IMR-90 (cell line): ENCODE measurements around the gene PPP1R16B. TPM values are rescaled to one million over a fixed set of nuclear protein-coding genes. Genes with fewer than 3 reads are reported as not detected.

Source experiments
- ATAC-seq: fragments of 200-7000 bp; cut with Tn5 transposase; 2 replicates; pipeline ENCODE4 v1.9.1; 2020; ENCODE audit warnings: low read depth, mild to moderate bottlenecking, moderate library complexity
- BruUV-seq: library from RNA; stranded (reverse); fragments of 400-500 nt; replicated peaks from 2 replicates; lab custom pipeline; 2021; lab: Mats Ljungman, UMichigan
- CTCF ChIA-PET: fragments of 300-600 bp; formaldehyde crosslinking; extraction: SDS; loops from one replicate; lab custom pipeline; 2021; ENCODE audit warnings: antibody characterized with exemption; lab: Yijun Ruan, JAX
- POLR2A ChIA-PET: fragments of 300-600 bp; sonication (Branson Sonifier 250); formaldehyde crosslinking; loops from one replicate; lab custom pipeline; 2022; ENCODE audit warnings: antibody characterized with exemption; ENCODE audit not compliant: unreplicated experiment; lab: Charles Lee
- DNase-seq: peaks from one replicate; pipeline ENCODE4 v3.0.0; 2013
- H2AFZ ChIP-seq: replicated peaks from 2 replicates; pipeline ENCODE3; 2013; ENCODE audit warnings: low read length, mild to moderate bottlenecking; ENCODE audit not compliant: poor library complexity
- H2AK5ac ChIP-seq: 2 replicates; pipeline ENCODE4 v1.6.1; 2013; ENCODE audit warnings: low read depth, low read length, inconsistent platforms
- H2AK9ac ChIP-seq: replicated peaks from 2 replicates; pipeline ENCODE3; 2013; ENCODE audit warnings: mild to moderate bottlenecking, low read depth, low read length, moderate library complexity; ENCODE audit not compliant: poor library complexity
- H2BK120ac ChIP-seq: 2 replicates; pipeline ENCODE4 v1.6.1; 2013; ENCODE audit warnings: low read depth, low read length, inconsistent platforms
- H2BK15ac ChIP-seq: 3 replicates; pipeline ENCODE4 v1.6.1; 2013; ENCODE audit warnings: low read depth, low read length, inconsistent platforms
- H2BK20ac ChIP-seq: 2 replicates; pipeline ENCODE4 v1.6.1; 2013; ENCODE audit warnings: low read depth, mild to moderate bottlenecking, inconsistent platforms, low read length, moderate library complexity
- H2BK5ac ChIP-seq: 2 replicates; pipeline ENCODE4 v1.6.1; 2013; ENCODE audit warnings: mild to moderate bottlenecking, low read depth, low read length, inconsistent platforms; ENCODE audit not compliant: poor library complexity, severe bottlenecking
- H3K14ac ChIP-seq: replicated peaks from 2 replicates; pipeline ENCODE4 v1.6.1; 2013; ENCODE audit warnings: low read depth, low read length, inconsistent platforms
- H3K18ac ChIP-seq: 2 replicates; pipeline ENCODE4 v1.6.1; 2013; ENCODE audit warnings: low read depth, low read length, control low read depth
- H3K23ac ChIP-seq: 2 replicates; pipeline ENCODE4 v1.6.1; 2013; ENCODE audit warnings: low read depth, low read length, inconsistent platforms
- H3K27ac ChIP-seq: 2 replicates; pipeline ENCODE4 v1.5.1; 2013; ENCODE audit warnings: mild to moderate bottlenecking, control low read depth, low read length; ENCODE audit not compliant: insufficient read depth
- H3K27me3 ChIP-seq: 2 replicates; pipeline ENCODE4 v1.6.1; 2013; ENCODE audit warnings: low read length; ENCODE audit not compliant: control insufficient read depth, insufficient read depth
- H3K36me3 ChIP-seq: 2 replicates; pipeline ENCODE4 v1.6.1; 2013; ENCODE audit warnings: low read length, mixed read lengths; ENCODE audit not compliant: control insufficient read depth, insufficient read depth
- H3K4ac ChIP-seq: 2 replicates; pipeline ENCODE4 v1.6.1; 2013; ENCODE audit warnings: low read depth, low read length, inconsistent platforms
- H3K4me1 ChIP-seq: 2 replicates; pipeline ENCODE4 v1.6.1; 2013; ENCODE audit warnings: low read length, mixed read lengths; ENCODE audit not compliant: control insufficient read depth, insufficient read depth
- H3K4me2 ChIP-seq: 2 replicates; pipeline ENCODE4 v1.6.1; 2013; ENCODE audit warnings: low read depth, mild to moderate bottlenecking, control low read depth, low read length, moderate library complexity
- H3K4me3 ChIP-seq: 2 replicates; pipeline ENCODE4 v1.5.1; 2013; ENCODE audit warnings: low read depth, mild to moderate bottlenecking, control low read depth, low read length, moderate library complexity; ENCODE audit not compliant: insufficient read depth
- H3K56ac ChIP-seq: 2 replicates; pipeline ENCODE4 v1.6.1; 2013; ENCODE audit warnings: low read length, inconsistent platforms; ENCODE audit not compliant: insufficient read depth; ENCODE audit errors: extremely low read depth
- H3K79me1 ChIP-seq, 2 experiments: 2 replicates each; pipeline ENCODE4 v1.6.1; 2013; ENCODE audit warnings: low read length in 2 of 2, inconsistent platforms in 1 of 2, low read depth in 1 of 2
- H3K9ac ChIP-seq: 2 replicates; pipeline ENCODE4 v1.6.1; 2013; ENCODE audit warnings: low read depth, low read length, control low read depth
- H3K9me1 ChIP-seq: 2 replicates; pipeline ENCODE4 v1.6.1; 2013; ENCODE audit warnings: low read length, inconsistent platforms; ENCODE audit not compliant: insufficient read depth
- H3K9me3 ChIP-seq: 2 replicates; pipeline ENCODE4 v1.6.1; 2013; ENCODE audit warnings: low read length; ENCODE audit not compliant: control insufficient read depth, insufficient read depth
- H4K20me1 ChIP-seq: 2 replicates; pipeline ENCODE4 v1.6.1; 2013; ENCODE audit warnings: low read length, inconsistent platforms; ENCODE audit not compliant: insufficient read depth
- H4K5ac ChIP-seq: 2 replicates; pipeline ENCODE4 v1.6.1; 2013; ENCODE audit warnings: mild to moderate bottlenecking, low read depth, low read length, control low read depth
- H4K8ac ChIP-seq, 2 experiments: 2 replicates each; pipeline ENCODE4 v1.6.1; 2013; ENCODE audit warnings: low read depth in 2 of 2, low read length in 2 of 2, control low read depth in 1 of 2, inconsistent platforms in 1 of 2
- H4K91ac ChIP-seq: 2 replicates; pipeline ENCODE4 v1.6.1; 2013; ENCODE audit warnings: low read depth, low read length, inconsistent platforms; ENCODE audit not compliant: insufficient read depth
- BHLHE40 ChIP-seq: fragments of 150-350 bp; IDR thresholded peaks from 2 replicates; pipeline ENCODE4 v1.6.1; 2016; ENCODE audit warnings: mild to moderate bottlenecking, low read depth, low read length
- FOS ChIP-seq: fragments of 150-350 bp; IDR thresholded peaks from 2 replicates; pipeline ENCODE4 v1.6.1; 2016; ENCODE audit warnings: low read depth, low read length
- MAZ ChIP-seq: IDR thresholded peaks from 2 replicates; pipeline ENCODE4 v1.6.1; 2012; ENCODE audit warnings: low read depth, mild to moderate bottlenecking, low read length, improper control_type of control experiment, moderate library complexity, borderline replicate concordance
- NFE2L2 ChIP-seq: fragments of 150-350 bp; IDR thresholded peaks from 2 replicates; pipeline ENCODE4 v1.6.1; 2016; ENCODE audit warnings: low read depth, mild to moderate bottlenecking, low read length
- RFX5 ChIP-seq: IDR thresholded peaks from 2 replicates; pipeline ENCODE4 v1.8.0; 2012; ENCODE audit warnings: low read depth, mild to moderate bottlenecking, low read length, moderate library complexity
- WGBS, 2 experiments: methylation state at CpG; one replicate each; pipeline versions ENCODE4 v1.1.5 to v1.1.7; 2013; ENCODE audit warnings: missing lambda C conversion rate in 2 of 2; ENCODE audit not compliant: insufficient read length in 1 of 2; ENCODE audit errors: extremely low coverage in 2 of 2; 5-methylcytosine and 5-hydroxymethylcytosine counted together
- dilution Hi-C: fragments of 300-500 bp; cut with HindIII; formaldehyde crosslinking; loops from one replicate; pipeline ENCODE4 v1.14.3; 2018; ENCODE audit warnings: low sequenced_read_pairs; ENCODE audit not compliant: unreplicated experiment
- in situ Hi-C: fragments of 300-500 bp; cut with MboI; formaldehyde crosslinking; loops from 3 replicates; pipeline ENCODE4 v1.14.3; 2019; ENCODE audit warnings: low sequenced_read_pairs, inconsistent platforms, mixed read lengths
- intact Hi-C: fragments of 100-400 bp; cut with micrococcal nuclease; formaldehyde crosslinking; loops from 2 replicates; pipeline ENCODE4 v1.10.0; 2022
- polyA plus RNA-seq, 3 experiments: library from polyadenylated mRNA; depleted of rRNA; stranded (reverse); fragments of >200 nt; gene quantifications; 2 replicates each; pipeline ENCODE4 v1.2.3, GENCODE V29; 2012; ENCODE audit warnings: low replicate concordance in 1 of 3
- total RNA-seq: library from RNA; depleted of rRNA; stranded (reverse); fragments of >200 nt; gene quantifications from 2 replicates; pipeline ENCODE4 v1.2.3, GENCODE V29; 2012

Gene PPP1R16B
- total and polyA plus RNA-seq, 2 of the 4 experiments (the other 2 are of a cell fraction), result not detected

DNA sequence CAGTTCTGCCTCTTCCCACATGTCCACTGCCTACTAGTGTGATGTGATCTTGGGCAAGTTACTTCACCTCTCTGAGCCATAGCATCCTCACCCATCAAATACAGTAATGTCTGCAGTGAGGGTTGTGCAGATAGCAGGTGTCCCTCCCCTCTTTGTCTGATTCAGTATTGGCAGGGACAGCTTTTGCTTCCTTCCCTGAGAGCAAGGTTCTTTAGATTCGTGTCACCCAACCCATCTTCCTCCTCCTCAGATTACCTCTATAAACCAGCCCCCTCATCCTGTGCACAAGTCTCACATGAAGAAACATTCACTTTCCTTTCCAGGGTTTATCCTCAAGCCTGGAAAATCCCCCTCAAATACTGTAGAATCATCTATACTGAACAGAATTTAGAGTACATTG lies 41.9 kb upstream of the PPP1R16B start:
- 100% methylated on average over 1 of the region's 1 CpG; no CpG with 5 or more reads in 1 of the 2 experiments for WGBS, 2 experiments
- no peak overlapping the region for H3K18ac ChIP-seq
- ChIA-PET CTCF (no interaction called here), POLR2A (no interaction called here)
- no peaks in the 10 kb centered on the region for H3K9me3 ChIP-seq
- no peak overlapping the region for H4K5ac ChIP-seq
- peaks cover 10% of the 10 kb centered on the region for H3K9me1 ChIP-seq
- peaks cover 0 to 4% of the 10 kb centered on the region in 2 experiments; a peak in 1 of 4 replicates for H3K79me1 ChIP-seq
- H4K8ac ChIP-seq, result no peak overlapping the region
- H4K91ac ChIP-seq, result no peak overlapping the region
- no peak overlapping the region for H3K23ac ChIP-seq
- H2BK5ac ChIP-seq, result no peak overlapping the region
- BruUV-seq, result no TSS peak
- intact Hi-C loops (no loop called here), dilution Hi-C loops (no loop called here), in situ Hi-C loops (loop anchor here (25.0 kb wide), 1 partner anchor 274 kb away; no protein-coding TSS in a partner anchor)
- no peak overlapping the region for H3K4ac ChIP-seq
- no peak for DNase-seq
- H3K14ac ChIP-seq, result no peak overlapping the region
- H2BK15ac ChIP-seq, result no peak overlapping the region
- TF ChIP-seq FOS (no peak), MAZ (no peak), RFX5 (no peak), BHLHE40 (no peak), NFE2L2 (no peak)
- H4K20me1 ChIP-seq, result no peaks in the 10 kb centered on the region
- no peak overlapping the region for H3K27ac ChIP-seq
- H3K27me3 ChIP-seq, result no peaks in the 10 kb centered on the region
- H3K4me3 ChIP-seq, result no peak overlapping the region
- peaks cover 6% of the 10 kb centered on the region for H3K4me1 ChIP-seq
- H2BK120ac ChIP-seq, result no peak overlapping the region
- no peak overlapping the region for H2AK9ac ChIP-seq
- no peak overlapping the region for H2AK5ac ChIP-seq
- H3K36me3 ChIP-seq, result peaks cover 22% of the 10 kb centered on the region
- no peak for ATAC-seq
- H2AFZ ChIP-seq, result no peak overlapping the region
- H3K56ac ChIP-seq, result no peak overlapping the region
- H3K9ac ChIP-seq, result no peak overlapping the region
- H2BK20ac ChIP-seq, result no peak overlapping the region
- no peak overlapping the region for H3K4me2 ChIP-seq
